Activated CD8-positive, alpha-beta memory T cell treated with anti-CD3 and anti-CD28 coated beads, Interleukin-2, amount 50 U/mL, for 1 hour (primary cell): Measurements from ENCODE around the gene PPP2R3A.

Experiments used
- DNase-seq: peaks from one replicate; pipeline ENCODE4 v3.0.0-alpha.2; 2020; ENCODE audit errors: extremely low read depth

PPP2R3A gene

DNA sequence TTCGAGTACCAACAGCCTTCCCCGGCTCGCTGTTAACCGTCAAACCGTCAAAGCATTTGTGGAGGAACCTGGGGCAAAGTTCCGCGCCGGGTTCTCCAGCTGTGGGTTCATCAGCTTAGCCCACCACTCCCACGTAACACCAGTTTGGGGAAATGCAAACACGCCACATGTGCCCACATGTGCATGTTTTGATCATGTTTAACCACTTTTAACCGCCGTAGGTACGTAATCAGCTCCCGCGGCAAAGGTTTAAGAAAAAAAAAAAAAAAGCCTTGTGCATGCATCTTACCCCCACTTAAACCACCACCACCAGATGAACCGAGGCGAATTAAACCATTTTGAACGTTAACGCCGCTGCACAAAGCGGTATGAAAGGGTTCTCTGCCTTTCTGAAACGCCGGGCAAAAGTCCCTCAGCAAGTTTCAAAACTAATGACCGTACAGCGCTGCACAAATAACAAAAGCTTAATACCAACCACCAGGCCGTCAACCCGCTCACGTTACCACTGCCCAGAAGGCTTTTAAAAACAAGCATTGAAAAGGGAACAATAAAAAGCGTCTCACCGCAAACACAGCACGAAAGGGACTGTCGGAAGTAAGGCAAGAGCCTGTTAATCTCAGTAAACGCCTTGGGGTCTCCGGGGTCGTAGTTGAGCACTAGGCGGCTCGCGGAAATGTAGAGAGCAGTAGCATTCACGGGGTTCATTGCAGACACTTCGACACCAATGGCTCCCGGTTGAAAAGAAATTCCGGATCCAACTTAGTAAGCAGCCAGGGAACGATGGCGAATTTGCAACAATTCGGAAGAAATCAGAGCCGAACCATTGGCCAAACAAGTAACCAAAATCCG lies 229.1 kb downstream of the PPP2R3A start:
- DNase-seq = peak; percentile 60

- peak; percentile 47 for DNase-seq
Observed at GRCh38 chr3:136195258-136196063, 229.9 kb downstream of the PPP2R3A start.

GRCh38 chr3:136196064-136196400 lies 230.5 kb downstream of the PPP2R3A start, which contains the start of gene MSL2:
TSS of gene MSL2 (minus strand) at chr3:136196335. CDS start at chr3:136195113, 1,222 bp downstream.
- DNase-seq = no peak

DNA sequence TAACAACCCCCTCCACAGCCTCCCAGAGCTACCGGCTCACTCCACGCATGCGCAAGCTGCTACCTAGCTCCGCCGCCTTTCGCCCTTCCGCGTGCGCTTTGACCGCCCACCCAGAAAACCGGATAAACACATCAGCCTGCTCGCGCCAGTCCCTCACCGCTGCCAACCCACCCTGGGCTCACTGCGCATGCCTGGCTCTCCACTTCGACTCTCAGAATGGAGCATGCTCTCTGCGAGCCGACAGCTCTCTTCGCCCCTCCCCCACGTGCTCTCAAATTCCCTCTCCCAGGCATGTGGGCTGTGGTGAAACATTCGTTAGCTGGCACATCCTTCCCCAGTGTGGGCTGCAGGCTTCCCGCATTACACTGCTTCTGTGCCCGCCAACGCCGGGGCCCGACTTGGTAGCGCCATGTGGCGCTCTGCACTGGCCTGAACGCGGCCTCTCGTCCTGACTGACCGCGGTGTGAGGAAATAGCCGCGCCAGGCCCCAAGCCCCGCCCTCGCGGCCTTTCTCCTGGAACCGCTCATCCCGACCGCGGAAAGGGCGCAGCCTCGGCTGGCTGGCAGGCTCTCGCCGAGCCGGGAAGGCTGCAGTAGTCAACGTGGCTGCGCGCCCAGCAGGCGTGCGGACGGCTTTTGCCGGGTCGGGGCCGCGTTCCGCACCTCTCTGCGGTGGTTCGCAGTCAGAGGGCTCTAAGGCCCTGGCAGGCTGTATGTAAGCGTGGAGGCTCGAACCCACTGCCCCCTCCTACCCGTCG lies 231.1 kb downstream of the PPP2R3A start:
- DNase-seq = peak; percentile 98

DNA sequence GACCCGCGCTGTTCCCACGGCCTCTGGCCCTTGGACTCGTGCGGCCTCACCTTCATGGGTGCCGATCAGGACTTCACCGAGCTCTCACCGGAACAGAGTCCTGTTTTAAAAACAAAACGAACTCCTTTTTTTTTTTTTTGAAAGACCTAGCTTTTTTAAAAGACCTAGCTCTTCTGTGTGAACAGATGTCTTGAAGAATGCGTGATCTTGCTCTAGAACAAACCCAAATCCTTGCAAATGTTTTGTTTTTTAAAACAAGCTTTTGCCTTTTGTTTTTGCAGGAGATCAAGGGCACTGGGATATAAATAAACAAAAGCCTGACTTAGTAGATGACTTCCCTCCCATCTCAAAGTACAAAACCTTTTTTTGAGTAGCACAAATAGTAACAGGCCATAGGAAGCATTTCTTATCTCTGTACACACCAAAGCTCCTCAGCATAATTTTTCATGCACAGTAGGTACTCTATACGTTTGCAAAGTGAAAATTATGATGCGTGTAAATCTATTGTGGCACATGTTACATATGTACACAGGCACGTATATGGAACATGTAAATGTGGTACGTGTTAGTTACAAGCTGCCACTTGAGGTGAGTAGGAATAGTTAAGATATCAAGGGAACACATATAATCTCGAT lies 231.7 kb downstream of the PPP2R3A start:
- DNase-seq = no peak
